Measurements from ENCODE around the gene RBM38.

RBM38 gene

DNA sequence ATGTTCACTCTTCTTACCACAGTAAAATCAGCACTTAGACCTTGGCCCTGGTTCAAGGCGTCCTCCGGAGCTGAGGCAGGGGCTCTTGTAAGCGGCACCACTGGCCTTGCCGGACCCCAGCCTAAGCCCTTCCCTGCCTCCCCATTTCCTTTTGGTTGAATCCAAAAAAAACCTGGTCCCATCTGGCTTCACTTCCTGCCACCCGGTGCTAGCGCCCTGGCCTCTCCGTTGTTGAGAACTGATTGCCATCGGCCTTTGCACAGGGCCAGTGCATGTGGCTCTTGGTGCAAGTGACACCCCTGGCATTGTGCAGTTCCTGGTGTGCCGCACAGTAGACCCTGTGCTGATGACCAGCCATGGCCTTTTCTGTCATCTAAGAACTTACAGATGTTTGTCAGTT, 19.0 kb upstream of the RBM38 start:
- H3K4me3 ChIP-seq (ENCODE audit: low read length) = no peak overlapping the region
- H3K9ac ChIP-seq (ENCODE audit: low read length) = no peak overlapping the region
- no peaks in the 10 kb centered on the region for H3K9me3 ChIP-seq (ENCODE audit: insufficient read depth, low read length)
- 0 out of 2 replicates have a peak, but pooled peaks cover 10% of the 10 kb centered on the region for H4K20me1 ChIP-seq (ENCODE audit: insufficient read depth, low read length)
- H3K36me3 ChIP-seq (replicated peaks; ENCODE audit: low read depth, low read length) = peaks cover 90% of the 10 kb centered on the region
- TF ChIP-seq CTCF (IDR thresholded peaks at IDR 0.05; ENCODE audit: low read depth, low read length) = no peak
- TF ChIP-seq EZH2phosphoT487 (IDR thresholded peaks at IDR 0.05; ENCODE audit: low read depth) = no peak
- no peak overlapping the region for H3K4me2 ChIP-seq (ENCODE audit: low read length)
- no peaks in the 10 kb centered on the region for H3K4me1 ChIP-seq (ENCODE audit: low read length)
- no peaks in the 10 kb centered on the region for H3K27me3 ChIP-seq (ENCODE audit: low read depth, low read length)
- H3K79me2 ChIP-seq (ENCODE audit: low read length) = no peaks in the 10 kb centered on the region
- H2AFZ ChIP-seq (ENCODE audit: low read depth, low read length) = no peak overlapping the region
- H3K27ac ChIP-seq (ENCODE audit: low read length) = no peak overlapping the region

DNA sequence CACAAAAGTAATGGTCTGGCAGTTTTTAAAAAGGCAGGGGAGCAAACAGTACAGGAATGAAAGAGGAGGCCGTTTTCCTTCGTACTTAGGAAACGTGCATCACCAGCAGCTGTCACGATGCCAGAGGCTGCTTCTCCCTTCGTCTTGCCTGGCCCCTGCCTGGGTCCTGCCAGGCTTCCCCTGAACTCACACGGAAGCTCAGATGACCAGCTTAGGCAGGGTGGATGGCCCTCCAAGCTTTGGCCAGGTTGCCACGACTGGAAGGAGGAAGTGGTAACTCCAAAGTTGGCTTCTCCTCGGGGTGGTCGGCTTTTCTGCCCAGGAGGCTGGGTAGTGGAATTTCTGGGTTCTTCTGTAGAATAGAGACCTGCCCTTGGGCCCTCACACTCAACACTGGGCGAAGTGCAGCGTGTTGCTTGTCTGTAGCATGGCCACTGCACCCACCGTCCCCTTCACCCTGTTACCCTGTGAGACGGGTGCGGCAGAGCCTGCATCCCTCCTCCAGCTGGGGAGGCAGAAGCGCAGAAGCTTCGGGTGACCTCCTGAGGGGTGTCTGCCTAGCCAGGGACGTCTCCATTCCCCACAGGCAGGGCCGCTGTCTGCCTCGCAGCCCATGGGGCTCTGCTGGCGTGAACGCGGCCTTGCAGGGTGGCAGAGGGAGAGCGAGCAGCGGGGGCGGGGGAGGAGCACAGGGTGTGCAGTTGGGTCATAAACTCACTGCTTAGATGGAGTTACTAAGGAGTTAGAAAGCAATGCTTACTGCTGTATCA, 18.4 kb upstream of the RBM38 start:
- TF ChIP-seq EZH2phosphoT487 (IDR thresholded peaks at IDR 0.05; ENCODE audit: low read depth) (no peak), CTCF (IDR thresholded peaks at IDR 0.05; ENCODE audit: low read depth, low read length) (no peak)
- Histone ChIP-seq H3K4me2 (ENCODE audit: low read length) (no peak overlapping the region), H3K4me3 (ENCODE audit: low read length) (no peak overlapping the region), H3K27me3 (ENCODE audit: low read depth, low read length) (no peaks in the 10 kb centered on the region), H4K20me1 (ENCODE audit: insufficient read depth, low read length) (0 out of 2 replicates have a peak, but pooled peaks cover 15% of the 10 kb centered on the region), H2AFZ (ENCODE audit: low read depth, low read length) (no peak overlapping the region), H3K9me3 (ENCODE audit: insufficient read depth, low read length) (no peaks in the 10 kb centered on the region), H3K79me2 (ENCODE audit: low read length) (no peaks in the 10 kb centered on the region), H3K4me1 (ENCODE audit: low read length) (no peaks in the 10 kb centered on the region), H3K36me3 (replicated peaks; ENCODE audit: low read depth, low read length) (peaks cover 94% of the 10 kb centered on the region), H3K27ac (ENCODE audit: low read length) (no peak overlapping the region), H3K9ac (ENCODE audit: low read length) (no peak overlapping the region)

- Histone ChIP-seq H4K20me1 (ENCODE audit: insufficient read depth, low read length) (0 out of 2 replicates have a peak, but pooled peaks cover 15% of the 10 kb centered on the region), H3K27ac (ENCODE audit: low read length) (no peak overlapping the region)
Measured at GRCh38 chr20:57374343-57374930, 16.8 kb upstream of the RBM38 start.

More at GRCh38 chr20:57374343-57374930, 16.8 kb upstream of the RBM38 start:
- Histone ChIP-seq H3K79me2 (ENCODE audit: low read length) (no peaks in the 10 kb centered on the region), H3K9ac (ENCODE audit: low read length) (no peak overlapping the region), H2AFZ (ENCODE audit: low read depth, low read length) (no peak overlapping the region), H3K4me2 (ENCODE audit: low read length) (no peak overlapping the region), H3K9me3 (ENCODE audit: insufficient read depth, low read length) (no peaks in the 10 kb centered on the region), H3K4me3 (ENCODE audit: low read length) (no peak overlapping the region), H3K36me3 (replicated peaks; ENCODE audit: low read depth, low read length) (peaks cover 96% of the 10 kb centered on the region), H3K27me3 (ENCODE audit: low read depth, low read length) (no peaks in the 10 kb centered on the region), H3K4me1 (ENCODE audit: low read length) (no peaks in the 10 kb centered on the region)
- TF ChIP-seq EZH2phosphoT487 (IDR thresholded peaks at IDR 0.05; ENCODE audit: low read depth) (no peak), CTCF (IDR thresholded peaks at IDR 0.05; ENCODE audit: low read depth, low read length) (no peak)
